ENCODE data around the gene PLEKHB1. TPM values are rescaled to one million over a fixed set of nuclear protein-coding genes. Genes with fewer than 3 reads are reported as not detected.

The PLEKHB1 gene
- total RNA-seq, 1 experiment from 2014 or later: 12.7 TPM

DNA sequence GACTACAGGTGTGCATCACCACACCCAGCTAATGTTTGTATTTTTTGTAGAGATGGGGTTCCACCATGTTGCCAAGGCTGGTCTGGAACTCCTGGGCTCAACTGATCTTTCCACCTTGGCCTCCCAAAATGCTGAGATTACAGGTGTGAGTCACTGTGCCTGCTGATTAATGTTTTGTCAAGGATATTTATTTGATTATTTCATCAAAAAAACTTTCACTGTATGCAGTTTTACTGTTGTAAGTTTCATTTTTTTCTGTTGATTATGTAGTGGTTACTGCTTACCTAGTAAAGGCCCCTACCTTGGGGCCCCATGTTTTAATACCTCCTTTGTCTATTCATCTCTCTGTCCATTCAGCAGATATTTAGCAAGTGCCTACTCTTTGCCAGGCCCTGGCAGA, 31.8 kb upstream of the PLEKHB1 start:
- no peak for DNase-seq
- TF ChIP-seq CTCF (IDR thresholded peaks at IDR 0.05; ENCODE audit: insufficient read depth in 1 of 2, low read depth in 1 of 2, low read length in 1 of 2, severe bottlenecking in 1 of 2, unreplicated experiment in 1 of 2): no peak

DNA sequence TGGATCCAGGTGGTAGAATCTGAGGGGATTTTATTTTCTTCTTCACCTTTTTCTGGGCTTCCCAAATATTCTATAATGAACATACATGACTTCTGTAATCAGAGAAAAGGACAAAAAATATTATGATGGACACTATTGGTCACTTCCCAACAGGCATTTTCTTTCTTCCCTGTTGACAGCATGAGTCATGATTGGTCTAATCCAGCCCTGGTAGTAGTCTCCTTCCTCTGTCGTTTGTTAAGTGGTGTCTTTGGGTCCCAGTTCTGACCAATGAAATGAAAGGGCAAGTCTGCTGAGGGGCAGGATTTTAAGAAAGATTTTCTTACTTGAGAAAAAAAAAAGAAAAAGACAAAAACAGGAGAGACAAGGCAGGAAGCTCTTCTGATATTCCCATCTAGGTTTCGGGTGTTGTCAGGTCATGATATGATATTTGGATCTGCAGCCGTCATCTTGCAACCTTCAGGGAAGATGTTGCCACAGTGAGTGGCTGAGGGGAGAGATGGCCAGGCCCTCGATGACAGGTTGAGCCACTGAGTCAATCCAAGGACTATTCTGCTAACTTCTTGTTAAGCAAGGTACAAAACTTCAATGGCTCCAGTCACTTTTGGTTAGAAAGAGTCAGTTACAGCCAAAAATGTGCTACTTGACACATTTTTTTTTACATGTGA, 23.3 kb upstream of the PLEKHB1 start:
- Mint-ChIP-seq H3K36me3 (ENCODE audit: insufficient read depth, unreplicated experiment) (no peaks in the 10 kb centered on the region), H3K9me3 (ENCODE audit: unreplicated experiment) (peaks cover 6% of the 10 kb centered on the region), H3K27me3 (ENCODE audit: insufficient read depth, unreplicated experiment) (peaks cover 5% of the 10 kb centered on the region), H3K4me3 (ENCODE audit: unreplicated experiment) (no peak overlapping the region), H3K4me1 (ENCODE audit: low read depth, unreplicated experiment) (peaks cover 10% of the 10 kb centered on the region), H3K27ac (ENCODE audit: unreplicated experiment) (no peak overlapping the region)
- DNase-seq: no peak
- H3K4me3 ChIP-seq (ENCODE audit: low read depth, low read length): no peak overlapping the region
- no peak for TF ChIP-seq CTCF (IDR thresholded peaks at IDR 0.05; ENCODE audit: insufficient read depth in 1 of 2, low read depth in 1 of 2, low read length in 1 of 2, severe bottlenecking in 1 of 2, unreplicated experiment in 1 of 2)
- BruUV-seq (replicated peaks): no TSS peak
- no peaks in the 10 kb centered on the region; the same call in 1 of the 2 replicates for H3K9me3 ChIP-seq
- intact Hi-C loops (cut with micrococcal nuclease; ENCODE audit: unreplicated experiment): no loop called here
- H3K36me3 ChIP-seq (ENCODE audit: control insufficient read depth, insufficient read depth, low read length): no peaks in the 10 kb centered on the region
- no peaks in the 10 kb centered on the region for H3K27me3 ChIP-seq (replicated peaks; ENCODE audit: control insufficient read depth, insufficient read depth, low read length)
- CTCF ChIA-PET: interaction anchor here (0.7 to 3.4 kb wide), 2 partner anchors 13 to 309 kb away, joined by 3 to 113 read pairs; no protein-coding TSS in a partner anchor
- peaks cover 3% of the 10 kb centered on the region for H3K4me1 ChIP-seq
- POLR2A ChIA-PET: no interaction called here

More for the DNA sequence above, 31.8 kb upstream of the PLEKHB1 start:
- no TSS peak for BruUV-seq (replicated peaks)
- Histone ChIP-seq H3K4me3 (ENCODE audit: low read depth, low read length) (no peak overlapping the region), H3K36me3 (ENCODE audit: control insufficient read depth, insufficient read depth, low read length) (no peaks in the 10 kb centered on the region), H3K9me3 (peaks cover 6% of the 10 kb centered on the region), H3K4me1 (no peaks in the 10 kb centered on the region), H3K27me3 (replicated peaks; ENCODE audit: control insufficient read depth, insufficient read depth, low read length) (no peaks in the 10 kb centered on the region)
- ChIA-PET CTCF (no interaction called here), POLR2A (no interaction called here)
- no peak overlapping the region for H3K4me3 Mint-ChIP-seq (ENCODE audit: unreplicated experiment)
- H3K36me3 Mint-ChIP-seq (ENCODE audit: insufficient read depth, unreplicated experiment): no peaks in the 10 kb centered on the region
- no peaks in the 10 kb centered on the region for H3K9me3 Mint-ChIP-seq (ENCODE audit: unreplicated experiment)
- no peaks in the 10 kb centered on the region for H3K4me1 Mint-ChIP-seq (ENCODE audit: low read depth, unreplicated experiment)
- H3K27ac Mint-ChIP-seq (ENCODE audit: unreplicated experiment): no peak overlapping the region
- intact Hi-C loops (cut with micrococcal nuclease; ENCODE audit: unreplicated experiment): no loop called here
- H3K27me3 Mint-ChIP-seq (ENCODE audit: insufficient read depth, unreplicated experiment): no peaks in the 10 kb centered on the region

DNA sequence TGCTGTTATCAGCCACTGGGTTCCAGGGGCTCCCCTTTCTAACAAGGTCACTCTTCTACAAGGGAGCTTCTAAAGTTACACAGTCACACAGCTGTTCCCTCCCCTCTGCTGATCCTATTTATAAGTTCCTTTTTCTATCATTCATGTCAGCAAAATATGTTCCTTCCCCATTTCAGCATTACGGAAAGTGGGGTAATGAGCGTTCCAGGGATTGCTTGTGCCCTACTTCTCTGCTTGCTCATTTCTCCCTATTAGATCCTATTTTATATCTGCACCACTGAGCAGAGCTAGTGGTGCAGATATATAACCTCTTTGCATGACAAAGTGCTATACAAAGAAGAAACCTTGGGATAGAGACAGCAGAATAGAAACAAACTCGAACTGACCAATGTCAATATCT, 22.7 kb upstream of the PLEKHB1 start:
- TF ChIP-seq CTCF (IDR thresholded peaks at IDR 0.05; ENCODE audit: insufficient read depth in 1 of 2, low read depth in 1 of 2, low read length in 1 of 2, severe bottlenecking in 1 of 2, unreplicated experiment in 1 of 2): no peak
- no peak overlapping the region for H3K4me3 Mint-ChIP-seq (ENCODE audit: unreplicated experiment)
- ChIA-PET CTCF (interaction anchor here (0.7 to 3.4 kb wide), 3 partner anchors 14 to 308 kb away, joined by 3 to 113 read pairs (median 32); no protein-coding TSS in a partner anchor), POLR2A (no interaction called here)
- intact Hi-C loops (cut with micrococcal nuclease; ENCODE audit: unreplicated experiment): loop anchor here (2.0 kb wide), 1 partner anchor 25 kb away; the partner anchor contains the start of gene FAM168A
- H3K27ac Mint-ChIP-seq (ENCODE audit: unreplicated experiment): no peak overlapping the region
- BruUV-seq (replicated peaks): no TSS peak
- no peaks in the 10 kb centered on the region for H3K27me3 ChIP-seq (replicated peaks; ENCODE audit: control insufficient read depth, insufficient read depth, low read length)
- no peak overlapping the region for H3K4me3 ChIP-seq (ENCODE audit: low read depth, low read length)
- H3K9me3 ChIP-seq: peaks cover 3% of the 10 kb centered on the region; the same call in 1 of the 2 replicates
- no peaks in the 10 kb centered on the region for H3K36me3 ChIP-seq (ENCODE audit: control insufficient read depth, insufficient read depth, low read length)
- H3K9me3 Mint-ChIP-seq (ENCODE audit: unreplicated experiment): peaks cover 9% of the 10 kb centered on the region
- no peaks in the 10 kb centered on the region for H3K36me3 Mint-ChIP-seq (ENCODE audit: insufficient read depth, unreplicated experiment)
- peaks cover 5% of the 10 kb centered on the region for H3K27me3 Mint-ChIP-seq (ENCODE audit: insufficient read depth, unreplicated experiment)
- DNase-seq: no peak
- H3K4me1 Mint-ChIP-seq (ENCODE audit: low read depth, unreplicated experiment): peaks cover 16% of the 10 kb centered on the region
- H3K4me1 ChIP-seq: peaks cover 9% of the 10 kb centered on the region
